K562 (cell line): ENCODE data around the gene CYB5R2.
"Not testable (repeated sequence)": the region's sequence is repeated elsewhere in the genome, so short reads cannot be mapped to it uniquely, and the experiment has no call there.

ENCODE experiments used
- CEBPB ChIP-seq: fragments of 450-650 bp; IDR thresholded peaks from 2 replicates; pipeline ENCODE4 v1.6.1; 2016; ENCODE audit warnings: missing genetic modification characterization, missing compliant biosample characterization
- EP300 ChIP-seq: IDR thresholded peaks from 2 replicates; pipeline ENCODE4 v1.6.1; 2012; ENCODE audit warnings: low read length, improper control_type of control experiment
- LARP7 ChIP-seq: fragments of 450-650 bp; IDR thresholded peaks from 2 replicates; pipeline ENCODE4 v1.6.1; 2016
- TBP ChIP-seq: optimal IDR thresholded peaks from 2 replicates; pipeline ENCODE3; 2011; ENCODE audit warnings: low read depth, low read length, improper control_type of control experiment
- ZNF785 ChIP-seq: fragments of 250-450 bp; sonication (Bioruptor Pico); IDR thresholded peaks from 2 replicates; pipeline ENCODE4 v1.4.0; 2020; ENCODE audit warnings: mild to moderate bottlenecking

GRCh38 chr11:7663531-7663930 is 9.8 kb downstream of the CYB5R2 start:
- TF ChIP-seq EP300; LARP7; TBP; CEBPB (tag); ZNF785 (CRISPR knock-in tag): not testable (repeated sequence)
